SK-N-SH treated with all-trans-retinoic acid at 6 μM for 48 hours (cell line): Measurements from ENCODE around the gene POLR3F.

ENCODE experiments used
- ATAC-seq: fragments of 200-7000 bp; cut with Tn5 transposase; 3 replicates; pipeline ENCODE4 v1.9.1; 2020; ENCODE audit warnings: mild to moderate bottlenecking, moderate library complexity
- ARNTL ChIP-seq: fragments of 450-650 bp; formaldehyde crosslinking; IDR thresholded peaks from 2 replicates; pipeline ENCODE4 v1.5.0; 2020; ENCODE audit warnings: low read depth, mild to moderate bottlenecking, moderate library complexity, borderline replicate concordance
- BACH2 ChIP-seq: fragments of 250-450 bp; sonication (Bioruptor Pico); IDR thresholded peaks from 2 replicates; pipeline ENCODE4 v1.9.0; 2021; ENCODE audit warnings: mild to moderate bottlenecking, borderline replicate concordance
- CSDC2 ChIP-seq: fragments of 250-450 bp; sonication (Bioruptor Pico); IDR thresholded peaks from 2 replicates; pipeline ENCODE4 v1.5.0; 2020; ENCODE audit warnings: mild to moderate bottlenecking, moderate library complexity
- ESRRG ChIP-seq: fragments of 250-450 bp; sonication (Bioruptor Pico); IDR thresholded peaks from 2 replicates; pipeline ENCODE4 v1.6.1; 2021; ENCODE audit warnings: mild to moderate bottlenecking
- GLIS3 ChIP-seq: fragments of 250-450 bp; sonication (Bioruptor Pico); IDR thresholded peaks from 2 replicates; pipeline ENCODE4 v1.5.0; 2020; ENCODE audit warnings: mild to moderate bottlenecking, moderate library complexity
- PPARA ChIP-seq: fragments of 250-450 bp; sonication (Bioruptor Pico); IDR thresholded peaks from 2 replicates; pipeline ENCODE4 v1.5.0; 2020; ENCODE audit warnings: mild to moderate bottlenecking, borderline replicate concordance
- RARB ChIP-seq: fragments of 250-450 bp; sonication (Bioruptor Pico); IDR thresholded peaks from 2 replicates; pipeline ENCODE4 v1.8.0; 2021; ENCODE audit warnings: mild to moderate bottlenecking, moderate library complexity
- SNAI2 ChIP-seq: fragments of 250-450 bp; sonication (Bioruptor Pico); IDR thresholded peaks from 2 replicates; pipeline ENCODE4 v1.5.0; 2020; ENCODE audit warnings: mild to moderate bottlenecking, moderate library complexity
- TCF4 ChIP-seq: fragments of 250-450 bp; sonication (Bioruptor Pico); IDR thresholded peaks from 2 replicates; pipeline ENCODE4 v1.8.0; 2021; ENCODE audit warnings: mild to moderate bottlenecking, moderate library complexity, borderline replicate concordance
- TOX ChIP-seq: fragments of 250-450 bp; sonication (Bioruptor Pico); IDR thresholded peaks from 2 replicates; pipeline ENCODE4 v1.8.0; 2021; ENCODE audit warnings: mild to moderate bottlenecking, moderate library complexity, borderline replicate concordance
- ZC3H10 ChIP-seq: fragments of 250-450 bp; sonication (Bioruptor Pico); IDR thresholded peaks from 2 replicates; pipeline ENCODE4 v1.5.1; 2021; ENCODE audit warnings: mild to moderate bottlenecking, moderate library complexity
- ZFP3 ChIP-seq: fragments of 250-450 bp; sonication (Bioruptor Pico); IDR thresholded peaks from 2 replicates; pipeline ENCODE4 v1.5.0; 2020; ENCODE audit warnings: mild to moderate bottlenecking, moderate library complexity
- ZFP30 ChIP-seq: fragments of 450-650 bp; formaldehyde crosslinking; IDR thresholded peaks from 2 replicates; pipeline ENCODE4 v1.5.0; 2022; ENCODE audit warnings: mild to moderate bottlenecking, moderate library complexity
- ZNF565 ChIP-seq: fragments of 450-650 bp; formaldehyde crosslinking; conservative IDR thresholded peaks from 2 replicates; pipeline ENCODE4 v1.5.0; 2020; ENCODE audit warnings: low read depth, mild to moderate bottlenecking, moderate library complexity
- ZNF70 ChIP-seq: fragments of 450-650 bp; formaldehyde crosslinking; IDR thresholded peaks from 2 replicates; pipeline ENCODE4 v1.5.0; 2020; ENCODE audit warnings: mild to moderate bottlenecking, moderate library complexity
- ZNF8 ChIP-seq: fragments of 450-650 bp; formaldehyde crosslinking; IDR thresholded peaks from 2 replicates; pipeline ENCODE4 v1.5.0; 2020; ENCODE audit warnings: mild to moderate bottlenecking, moderate library complexity
- TF ChIP-seq, protein P1 (sequence below): fragments of 250-450 bp; sonication (Bioruptor Pico); IDR thresholded peaks from 2 replicates; pipeline ENCODE4 v1.5.1; 2021; ENCODE audit warnings: mild to moderate bottlenecking, moderate library complexity
- TF ChIP-seq, protein P2 (sequence below): fragments of 250-450 bp; sonication (Bioruptor Pico); IDR thresholded peaks from 2 replicates; pipeline ENCODE4 v1.8.0; 2020; ENCODE audit warnings: mild to moderate bottlenecking, moderate library complexity, borderline replicate concordance
- TF ChIP-seq, protein P3 (sequence below): fragments of 250-450 bp; sonication (Bioruptor Pico); IDR thresholded peaks from 2 replicates; pipeline ENCODE4 v1.5.0; 2020; ENCODE audit warnings: mild to moderate bottlenecking, moderate library complexity
- TF ChIP-seq, protein P4 (sequence below): fragments of 250-450 bp; sonication (Bioruptor Pico); IDR thresholded peaks from 2 replicates; pipeline ENCODE4 v1.8.0; 2021; ENCODE audit warnings: low read depth, mild to moderate bottlenecking, moderate library complexity, borderline replicate concordance
- TF ChIP-seq, protein P5 (sequence below): fragments of 250-450 bp; sonication (Bioruptor Pico); IDR thresholded peaks from 2 replicates; pipeline ENCODE4 v1.5.1; 2020; ENCODE audit warnings: low read depth, mild to moderate bottlenecking, moderate library complexity

The POLR3F gene, protein sequence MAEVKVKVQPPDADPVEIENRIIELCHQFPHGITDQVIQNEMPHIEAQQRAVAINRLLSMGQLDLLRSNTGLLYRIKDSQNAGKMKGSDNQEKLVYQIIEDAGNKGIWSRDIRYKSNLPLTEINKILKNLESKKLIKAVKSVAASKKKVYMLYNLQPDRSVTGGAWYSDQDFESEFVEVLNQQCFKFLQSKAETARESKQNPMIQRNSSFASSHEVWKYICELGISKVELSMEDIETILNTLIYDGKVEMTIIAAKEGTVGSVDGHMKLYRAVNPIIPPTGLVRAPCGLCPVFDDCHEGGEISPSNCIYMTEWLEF

DNA sequence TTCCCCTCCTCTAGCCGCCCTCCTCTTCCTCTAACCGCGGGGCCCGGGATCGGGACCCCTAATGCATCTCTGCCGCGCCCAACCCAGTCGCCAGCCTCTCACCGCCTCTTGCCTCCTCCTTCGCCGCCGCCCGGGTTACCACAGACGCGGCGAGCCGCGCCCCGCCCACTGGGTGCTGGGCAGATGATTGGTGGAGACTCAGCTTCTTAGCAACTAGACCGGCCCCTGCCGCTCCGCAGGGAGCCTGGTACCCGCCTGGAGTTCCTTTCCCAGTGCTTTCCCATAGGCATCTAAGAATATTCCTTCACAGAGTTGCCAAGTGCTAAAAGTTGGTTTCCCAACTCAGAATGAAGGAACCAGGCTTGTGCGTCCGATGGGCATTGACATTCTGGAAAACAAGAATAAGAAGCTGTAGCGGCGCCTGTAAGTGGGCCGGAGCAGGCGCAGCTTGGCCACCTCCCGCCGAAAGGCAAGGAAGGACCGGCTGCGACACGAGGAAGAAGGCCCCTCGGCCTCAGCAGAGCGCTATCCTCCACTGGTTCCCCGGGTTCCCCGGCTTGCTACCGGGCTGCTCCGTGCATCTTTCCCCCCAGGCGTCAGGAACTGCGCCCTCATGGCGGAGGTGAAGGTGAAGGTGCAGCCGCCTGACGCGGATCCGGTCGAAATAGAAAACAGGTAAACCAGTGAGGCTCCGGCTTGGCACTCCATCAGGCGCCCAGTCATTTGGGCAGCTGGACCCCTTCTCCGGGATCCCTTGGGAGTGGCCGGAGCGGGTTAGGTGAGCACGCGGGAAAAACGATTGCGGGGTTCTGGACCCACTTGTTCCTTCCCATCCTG, at the start of gene POLR3F, which contains the start of gene DZANK1:
TSS of gene POLR3F (plus strand) at position 497 of the 837 bp plus-strand sequence. CDS start at position 614, 117 bp downstream.
TSS of gene DZANK1 (minus strand) at position 137 of the 837 bp plus-strand sequence. CDS start 1,672 bp downstream, outside the sequence.
- TF ChIP-seq, protein P1, sequence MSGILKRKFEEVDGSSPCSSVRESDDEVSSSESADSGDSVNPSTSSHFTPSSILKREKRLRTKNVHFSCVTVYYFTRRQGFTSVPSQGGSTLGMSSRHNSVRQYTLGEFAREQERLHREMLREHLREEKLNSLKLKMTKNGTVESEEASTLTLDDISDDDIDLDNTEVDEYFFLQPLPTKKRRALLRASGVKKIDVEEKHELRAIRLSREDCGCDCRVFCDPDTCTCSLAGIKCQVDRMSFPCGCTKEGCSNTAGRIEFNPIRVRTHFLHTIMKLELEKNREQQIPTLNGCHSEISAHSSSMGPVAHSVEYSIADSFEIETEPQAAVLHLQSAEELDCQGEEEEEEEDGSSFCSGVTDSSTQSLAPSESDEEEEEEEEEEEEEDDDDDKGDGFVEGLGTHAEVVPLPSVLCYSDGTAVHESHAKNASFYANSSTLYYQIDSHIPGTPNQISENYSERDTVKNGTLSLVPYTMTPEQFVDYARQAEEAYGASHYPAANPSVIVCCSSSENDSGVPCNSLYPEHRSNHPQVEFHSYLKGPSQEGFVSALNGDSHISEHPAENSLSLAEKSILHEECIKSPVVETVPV (CRISPR knock-in tag) = no peak
- TF ChIP-seq BACH2 (CRISPR knock-in tag) = no peak
- no peak for TF ChIP-seq CSDC2 (CRISPR knock-in tag)
- ATAC-seq = peak; percentile 100

DNA sequence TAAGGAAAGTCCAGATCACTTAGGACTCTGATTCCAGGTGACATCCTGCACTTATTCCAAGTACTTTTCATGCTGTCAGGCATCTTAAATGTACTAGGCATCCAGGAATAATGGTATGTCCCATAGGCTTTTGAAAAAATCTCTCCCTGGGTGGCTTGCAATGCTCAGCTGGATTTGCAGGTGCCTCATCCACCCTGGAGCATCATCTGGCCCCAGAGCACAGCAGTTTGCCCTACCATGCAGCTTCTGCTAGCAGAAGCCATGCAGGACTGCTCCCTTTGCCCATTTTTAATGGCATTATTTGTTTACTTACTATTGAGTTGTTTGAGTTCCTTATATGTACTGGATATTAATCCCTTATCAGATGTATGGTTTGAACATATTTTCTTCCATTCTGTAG, 45.6 kb upstream of the POLR3F start:
- no peak for ATAC-seq

DNA sequence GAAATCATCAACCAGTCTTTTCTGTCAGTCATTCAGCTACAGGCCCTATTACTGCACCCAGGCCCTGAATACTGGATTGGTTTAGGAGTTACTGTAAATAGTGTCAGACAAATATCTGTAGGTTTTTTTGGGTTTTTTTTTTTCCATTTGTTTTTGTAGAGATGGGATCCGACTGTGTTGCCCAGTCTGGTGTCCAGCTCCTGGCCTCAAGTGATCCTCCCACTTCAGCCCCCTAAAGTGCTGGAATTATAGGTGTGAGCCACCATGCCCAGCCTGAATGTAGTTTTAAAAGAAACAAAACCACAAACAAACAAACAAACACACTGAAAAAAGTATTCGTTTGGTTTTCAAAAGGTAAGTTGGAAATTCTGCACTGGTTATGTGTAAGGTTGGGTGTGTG, 40.0 kb upstream of the POLR3F start:
- no peak for ATAC-seq
- TF ChIP-seq ZFP30 (CRISPR knock-in tag) (no peak), TCF4 (CRISPR knock-in tag) (no peak), RARB (CRISPR knock-in tag) (no peak), ZNF565 (CRISPR knock-in tag) (no peak), BACH2 (CRISPR knock-in tag) (no peak), ARNTL (CRISPR knock-in tag) (no peak)

More for the DNA sequence above, 45.6 kb upstream of the POLR3F start:
- TF ChIP-seq ARNTL (CRISPR knock-in tag) = no peak
- TF ChIP-seq, protein P2, sequence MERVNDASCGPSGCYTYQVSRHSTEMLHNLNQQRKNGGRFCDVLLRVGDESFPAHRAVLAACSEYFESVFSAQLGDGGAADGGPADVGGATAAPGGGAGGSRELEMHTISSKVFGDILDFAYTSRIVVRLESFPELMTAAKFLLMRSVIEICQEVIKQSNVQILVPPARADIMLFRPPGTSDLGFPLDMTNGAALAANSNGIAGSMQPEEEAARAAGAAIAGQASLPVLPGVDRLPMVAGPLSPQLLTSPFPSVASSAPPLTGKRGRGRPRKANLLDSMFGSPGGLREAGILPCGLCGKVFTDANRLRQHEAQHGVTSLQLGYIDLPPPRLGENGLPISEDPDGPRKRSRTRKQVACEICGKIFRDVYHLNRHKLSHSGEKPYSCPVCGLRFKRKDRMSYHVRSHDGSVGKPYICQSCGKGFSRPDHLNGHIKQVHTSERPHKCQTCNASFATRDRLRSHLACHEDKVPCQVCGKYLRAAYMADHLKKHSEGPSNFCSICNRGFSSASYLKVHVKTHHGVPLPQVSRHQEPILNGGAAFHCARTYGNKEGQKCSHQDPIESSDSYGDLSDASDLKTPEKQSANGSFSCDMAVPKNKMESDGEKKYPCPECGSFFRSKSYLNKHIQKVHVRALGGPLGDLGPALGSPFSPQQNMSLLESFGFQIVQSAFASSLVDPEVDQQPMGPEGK (CRISPR knock-in tag) = no peak
- no peak for TF ChIP-seq PPARA (CRISPR knock-in tag)
- TF ChIP-seq ZFP30 (CRISPR knock-in tag) = no peak
- TF ChIP-seq GLIS3 (CRISPR knock-in tag) = no peak
- TF ChIP-seq TOX (CRISPR knock-in tag) = no peak
- TF ChIP-seq, protein P3, sequence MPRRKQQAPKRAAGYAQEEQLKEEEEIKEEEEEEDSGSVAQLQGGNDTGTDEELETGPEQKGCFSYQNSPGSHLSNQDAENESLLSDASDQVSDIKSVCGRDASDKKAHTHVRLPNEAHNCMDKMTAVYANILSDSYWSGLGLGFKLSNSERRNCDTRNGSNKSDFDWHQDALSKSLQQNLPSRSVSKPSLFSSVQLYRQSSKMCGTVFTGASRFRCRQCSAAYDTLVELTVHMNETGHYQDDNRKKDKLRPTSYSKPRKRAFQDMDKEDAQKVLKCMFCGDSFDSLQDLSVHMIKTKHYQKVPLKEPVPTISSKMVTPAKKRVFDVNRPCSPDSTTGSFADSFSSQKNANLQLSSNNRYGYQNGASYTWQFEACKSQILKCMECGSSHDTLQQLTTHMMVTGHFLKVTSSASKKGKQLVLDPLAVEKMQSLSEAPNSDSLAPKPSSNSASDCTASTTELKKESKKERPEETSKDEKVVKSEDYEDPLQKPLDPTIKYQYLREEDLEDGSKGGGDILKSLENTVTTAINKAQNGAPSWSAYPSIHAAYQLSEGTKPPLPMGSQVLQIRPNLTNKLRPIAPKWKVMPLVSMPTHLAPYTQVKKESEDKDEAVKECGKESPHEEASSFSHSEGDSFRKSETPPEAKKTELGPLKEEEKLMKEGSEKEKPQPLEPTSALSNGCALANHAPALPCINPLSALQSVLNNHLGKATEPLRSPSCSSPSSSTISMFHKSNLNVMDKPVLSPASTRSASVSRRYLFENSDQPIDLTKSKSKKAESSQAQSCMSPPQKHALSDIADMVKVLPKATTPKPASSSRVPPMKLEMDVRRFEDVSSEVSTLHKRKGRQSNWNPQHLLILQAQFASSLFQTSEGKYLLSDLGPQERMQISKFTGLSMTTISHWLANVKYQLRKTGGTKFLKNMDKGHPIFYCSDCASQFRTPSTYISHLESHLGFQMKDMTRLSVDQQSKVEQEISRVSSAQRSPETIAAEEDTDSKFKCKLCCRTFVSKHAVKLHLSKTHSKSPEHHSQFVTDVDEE = no peak
- no peak for TF ChIP-seq ZNF565 (CRISPR knock-in tag)
- TF ChIP-seq, all 23 proteins: peak for 0

DNA sequence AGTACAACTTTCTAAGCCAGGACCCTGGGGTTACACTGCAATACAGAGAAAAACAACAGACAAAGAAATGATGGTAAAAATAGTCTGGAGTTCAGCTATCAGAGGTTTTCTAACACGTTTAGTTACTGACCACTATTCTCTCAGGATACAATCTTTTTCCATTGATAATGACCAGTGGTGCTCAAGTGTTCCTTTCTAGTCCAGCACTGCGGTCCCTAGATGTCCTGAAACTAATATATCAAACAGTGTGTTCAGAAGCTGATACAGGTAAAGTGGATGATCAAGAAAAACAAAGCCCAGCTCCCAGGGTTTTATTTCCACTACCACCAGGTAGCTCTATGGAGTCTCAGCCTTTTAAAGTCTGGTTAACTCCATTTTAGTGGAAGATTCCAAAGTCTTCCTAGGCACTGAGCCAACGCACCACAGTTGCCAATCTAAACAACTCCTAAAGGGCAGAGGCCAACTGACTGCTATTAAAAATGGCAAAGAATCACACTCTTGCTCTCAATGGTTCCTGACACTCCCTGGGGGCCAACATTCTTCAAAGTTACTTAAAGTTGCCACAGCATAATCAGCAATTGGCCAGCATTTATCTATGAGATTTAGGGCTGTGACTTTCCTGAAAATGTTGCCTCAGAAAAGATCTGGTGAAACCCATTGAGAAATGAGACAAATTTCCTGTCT, 38.6 kb upstream of the POLR3F start:
- no peak for ATAC-seq
- TF ChIP-seq CSDC2 (CRISPR knock-in tag) (no peak), ZFP30 (CRISPR knock-in tag) (no peak), ESRRG (no peak), BACH2 (CRISPR knock-in tag) (no peak), ZC3H10 (CRISPR knock-in tag) (no peak), ZFP3 (no peak), ZNF8 (no peak), SNAI2 (CRISPR knock-in tag) (no peak), TCF4 (CRISPR knock-in tag) (no peak), RARB (CRISPR knock-in tag) (no peak), PPARA (CRISPR knock-in tag) (no peak), ARNTL (CRISPR knock-in tag) (no peak), TOX (CRISPR knock-in tag) (no peak), ZNF70 (CRISPR knock-in tag) (no peak)
- TF ChIP-seq, protein P1 (CRISPR knock-in tag) = no peak
- TF ChIP-seq, protein P4, sequence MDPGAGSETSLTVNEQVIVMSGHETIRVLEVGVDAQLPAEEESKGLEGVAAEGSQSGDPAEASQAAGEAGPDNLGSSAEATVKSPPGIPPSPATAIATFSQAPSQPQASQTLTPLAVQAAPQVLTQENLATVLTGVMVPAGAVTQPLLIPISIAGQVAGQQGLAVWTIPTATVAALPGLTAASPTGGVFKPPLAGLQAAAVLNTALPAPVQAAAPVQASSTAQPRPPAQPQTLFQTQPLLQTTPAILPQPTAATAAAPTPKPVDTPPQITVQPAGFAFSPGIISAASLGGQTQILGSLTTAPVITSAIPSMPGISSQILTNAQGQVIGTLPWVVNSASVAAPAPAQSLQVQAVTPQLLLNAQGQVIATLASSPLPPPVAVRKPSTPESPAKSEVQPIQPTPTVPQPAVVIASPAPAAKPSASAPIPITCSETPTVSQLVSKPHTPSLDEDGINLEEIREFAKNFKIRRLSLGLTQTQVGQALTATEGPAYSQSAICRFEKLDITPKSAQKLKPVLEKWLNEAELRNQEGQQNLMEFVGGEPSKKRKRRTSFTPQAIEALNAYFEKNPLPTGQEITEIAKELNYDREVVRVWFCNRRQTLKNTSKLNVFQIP (CRISPR knock-in tag) = no peak
- TF ChIP-seq, protein P5, sequence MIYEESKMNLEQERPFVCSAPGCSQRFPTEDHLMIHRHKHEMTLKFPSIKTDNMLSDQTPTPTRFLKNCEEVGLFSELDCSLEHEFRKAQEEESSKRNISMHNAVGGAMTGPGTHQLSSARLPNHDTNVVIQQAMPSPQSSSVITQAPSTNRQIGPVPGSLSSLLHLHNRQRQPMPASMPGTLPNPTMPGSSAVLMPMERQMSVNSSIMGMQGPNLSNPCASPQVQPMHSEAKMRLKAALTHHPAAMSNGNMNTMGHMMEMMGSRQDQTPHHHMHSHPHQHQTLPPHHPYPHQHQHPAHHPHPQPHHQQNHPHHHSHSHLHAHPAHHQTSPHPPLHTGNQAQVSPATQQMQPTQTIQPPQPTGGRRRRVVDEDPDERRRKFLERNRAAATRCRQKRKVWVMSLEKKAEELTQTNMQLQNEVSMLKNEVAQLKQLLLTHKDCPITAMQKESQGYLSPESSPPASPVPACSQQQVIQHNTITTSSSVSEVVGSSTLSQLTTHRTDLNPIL = no peak
